ENCODE results near the gene LIM2.
"Not testable (repeated sequence)": the region's sequence is repeated elsewhere in the genome, so short reads cannot be mapped to it uniquely, and the experiment has no call there.

Gene LIM2, protein sequence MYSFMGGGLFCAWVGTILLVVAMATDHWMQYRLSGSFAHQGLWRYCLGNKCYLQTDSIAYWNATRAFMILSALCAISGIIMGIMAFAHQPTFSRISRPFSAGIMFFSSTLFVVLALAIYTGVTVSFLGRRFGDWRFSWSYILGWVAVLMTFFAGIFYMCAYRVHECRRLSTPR

DNA sequence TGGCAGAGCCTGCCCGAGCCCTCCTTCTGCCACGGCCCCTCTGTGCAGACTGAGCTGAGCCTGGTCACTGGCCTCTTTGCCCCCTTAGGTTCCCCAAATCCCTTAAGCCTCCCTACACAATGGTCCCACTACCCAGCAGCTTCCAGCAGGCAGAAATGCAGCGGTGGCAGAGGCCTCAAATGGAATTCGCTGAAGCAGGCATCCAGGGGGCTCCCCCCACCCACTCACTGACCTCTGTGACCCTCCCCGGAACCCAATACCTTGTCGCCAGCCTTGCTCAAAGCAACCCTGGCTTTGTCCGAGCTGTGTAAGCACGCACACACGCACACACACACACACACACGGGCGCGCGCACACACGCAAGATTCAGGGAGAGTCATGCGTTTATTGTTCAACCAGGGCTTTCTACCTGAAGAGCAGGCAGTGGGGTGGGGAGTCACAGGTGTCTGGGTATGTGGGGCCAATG, at the start of gene LIM2:
LIM2 (minus strand) TSS at position 51 of the 466 bp plus-strand sequence. CDS start 531 bp downstream, outside the sequence.
- H2AFZ ChIP-seq (ENCODE audit: low read depth, low read length) = no peak within 1 kb of the TSS
- no peaks in the 10 kb centered on the region for H3K36me3 ChIP-seq (ENCODE audit: insufficient read depth, low read length)
- H3K4me3 ChIP-seq (ENCODE audit: low read length) = no peak within 1 kb of the TSS
- H3K4me1 ChIP-seq (ENCODE audit: insufficient read depth, low read length) = no peaks in the 10 kb centered on the region
- H3K9me3 ChIP-seq (ENCODE audit: low read length) = no peaks in the 10 kb centered on the region
- no peaks in the 10 kb centered on the region for H3K27me3 ChIP-seq (ENCODE audit: insufficient read depth, low read length)

- peaks cover 7% of the 10 kb centered on the region for H3K27me3 ChIP-seq (ENCODE audit: insufficient read depth, low read length)
- H3K4me3 ChIP-seq (ENCODE audit: low read length) = no peak overlapping the region
- H3K9me3 ChIP-seq (ENCODE audit: low read length) = no peaks in the 10 kb centered on the region
- H3K36me3 ChIP-seq (ENCODE audit: insufficient read depth, low read length) = no peaks in the 10 kb centered on the region
- H3K4me1 ChIP-seq (ENCODE audit: insufficient read depth, low read length) = no peaks in the 10 kb centered on the region
- H2AFZ ChIP-seq (ENCODE audit: low read depth, low read length) = no peak overlapping the region
These were observed 46.7 kb upstream of the LIM2 start for GRCh38 chr19:51434456-51434855.

GRCh38 chr19:51433043-51433442, 45.3 kb upstream of the LIM2 start:
- Histone ChIP-seq H3K4me3 (ENCODE audit: low read length) (no peak overlapping the region), H3K36me3 (ENCODE audit: insufficient read depth, low read length) (no peaks in the 10 kb centered on the region), H2AFZ (ENCODE audit: low read depth, low read length) (no peak overlapping the region), H3K27me3 (ENCODE audit: insufficient read depth, low read length) (peaks cover 14% of the 10 kb centered on the region), H3K4me1 (ENCODE audit: insufficient read depth, low read length) (no peaks in the 10 kb centered on the region), H3K9me3 (ENCODE audit: low read length) (no peaks in the 10 kb centered on the region)

DNA sequence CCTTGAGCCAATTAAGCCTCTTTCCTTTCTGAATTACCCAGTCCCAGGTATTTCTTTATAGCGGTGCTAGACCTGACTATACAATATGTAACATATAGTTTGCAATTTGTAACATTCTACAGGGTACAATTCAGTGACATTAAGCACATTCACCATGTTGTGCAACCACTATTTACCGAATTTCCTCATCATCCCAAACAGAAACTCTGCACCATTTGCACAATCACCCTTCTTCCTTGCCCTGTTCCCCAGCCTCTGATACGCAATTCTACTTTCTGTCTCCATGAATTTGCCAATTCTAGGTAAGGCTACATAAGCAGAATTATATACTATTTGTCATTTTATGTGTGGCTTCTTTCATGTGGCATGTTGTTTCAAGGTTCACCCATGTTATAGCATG, 43.4 kb upstream of the LIM2 start:
- no peak overlapping the region for H3K4me3 ChIP-seq (ENCODE audit: low read length)
- peaks cover 11% of the 10 kb centered on the region for H3K27me3 ChIP-seq (ENCODE audit: insufficient read depth, low read length)
- no peak overlapping the region for H2AFZ ChIP-seq (ENCODE audit: low read depth, low read length)
- H3K9me3 ChIP-seq (ENCODE audit: low read length) = no peaks in the 10 kb centered on the region
- H3K4me1 ChIP-seq (ENCODE audit: insufficient read depth, low read length) = no peaks in the 10 kb centered on the region
- no peaks in the 10 kb centered on the region for H3K36me3 ChIP-seq (ENCODE audit: insufficient read depth, low read length)

- no peaks in the 10 kb centered on the region for H3K4me1 ChIP-seq (ENCODE audit: insufficient read depth, low read length)
- H2AFZ ChIP-seq (ENCODE audit: low read depth, low read length) = no peak overlapping the region
- H3K9me3 ChIP-seq (ENCODE audit: low read length) = no peaks in the 10 kb centered on the region
- H3K36me3 ChIP-seq (ENCODE audit: insufficient read depth, low read length) = no peaks in the 10 kb centered on the region
- peaks cover 14% of the 10 kb centered on the region for H3K27me3 ChIP-seq (ENCODE audit: insufficient read depth, low read length)
- H3K4me3 ChIP-seq (ENCODE audit: low read length) = no peak overlapping the region
These were observed 42.4 kb upstream of the LIM2 start for GRCh38 chr19:51430221-51430620.

DNA sequence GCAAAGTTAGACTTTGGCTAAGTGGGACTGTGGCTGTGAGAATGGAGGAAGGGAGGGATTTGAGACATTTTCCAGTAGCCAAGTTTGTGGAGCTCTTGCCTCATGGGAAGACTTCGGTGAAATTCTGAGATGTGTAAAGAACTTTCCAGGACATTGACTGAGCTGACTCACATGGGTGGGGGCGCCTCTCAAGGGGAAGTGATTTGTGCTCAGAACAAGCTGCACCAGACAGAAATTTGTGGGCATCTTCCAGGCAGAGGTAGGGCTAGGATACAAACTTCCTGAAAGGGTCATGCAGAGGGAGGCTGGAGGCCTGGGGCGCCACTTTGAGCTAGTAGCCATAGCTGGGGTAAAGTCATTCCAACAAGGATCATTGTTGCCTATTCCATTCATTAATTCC, 39.4 kb upstream of the LIM2 start:
- Histone ChIP-seq H3K36me3 (ENCODE audit: insufficient read depth, low read length) (no peaks in the 10 kb centered on the region), H3K27me3 (ENCODE audit: insufficient read depth, low read length) (peaks cover 14% of the 10 kb centered on the region), H3K4me1 (ENCODE audit: insufficient read depth, low read length) (no peaks in the 10 kb centered on the region), H2AFZ (ENCODE audit: low read depth, low read length) (no peak overlapping the region), H3K4me3 (ENCODE audit: low read length) (no peak overlapping the region), H3K9me3 (ENCODE audit: low read length) (no peaks in the 10 kb centered on the region)

GRCh38 chr19:51422053-51422448, 34.3 kb upstream of the LIM2 start:
- no peaks in the 10 kb centered on the region for H3K36me3 ChIP-seq (ENCODE audit: insufficient read depth, low read length)
- no peak overlapping the region for H3K4me3 ChIP-seq (ENCODE audit: low read length)
- H3K4me1 ChIP-seq (ENCODE audit: insufficient read depth, low read length) = no peaks in the 10 kb centered on the region
- H2AFZ ChIP-seq (ENCODE audit: low read depth, low read length) = no peak overlapping the region
- H3K27me3 ChIP-seq (ENCODE audit: insufficient read depth, low read length) = peaks cover 5% of the 10 kb centered on the region
- no peaks in the 10 kb centered on the region for H3K9me3 ChIP-seq (ENCODE audit: low read length)

DNA sequence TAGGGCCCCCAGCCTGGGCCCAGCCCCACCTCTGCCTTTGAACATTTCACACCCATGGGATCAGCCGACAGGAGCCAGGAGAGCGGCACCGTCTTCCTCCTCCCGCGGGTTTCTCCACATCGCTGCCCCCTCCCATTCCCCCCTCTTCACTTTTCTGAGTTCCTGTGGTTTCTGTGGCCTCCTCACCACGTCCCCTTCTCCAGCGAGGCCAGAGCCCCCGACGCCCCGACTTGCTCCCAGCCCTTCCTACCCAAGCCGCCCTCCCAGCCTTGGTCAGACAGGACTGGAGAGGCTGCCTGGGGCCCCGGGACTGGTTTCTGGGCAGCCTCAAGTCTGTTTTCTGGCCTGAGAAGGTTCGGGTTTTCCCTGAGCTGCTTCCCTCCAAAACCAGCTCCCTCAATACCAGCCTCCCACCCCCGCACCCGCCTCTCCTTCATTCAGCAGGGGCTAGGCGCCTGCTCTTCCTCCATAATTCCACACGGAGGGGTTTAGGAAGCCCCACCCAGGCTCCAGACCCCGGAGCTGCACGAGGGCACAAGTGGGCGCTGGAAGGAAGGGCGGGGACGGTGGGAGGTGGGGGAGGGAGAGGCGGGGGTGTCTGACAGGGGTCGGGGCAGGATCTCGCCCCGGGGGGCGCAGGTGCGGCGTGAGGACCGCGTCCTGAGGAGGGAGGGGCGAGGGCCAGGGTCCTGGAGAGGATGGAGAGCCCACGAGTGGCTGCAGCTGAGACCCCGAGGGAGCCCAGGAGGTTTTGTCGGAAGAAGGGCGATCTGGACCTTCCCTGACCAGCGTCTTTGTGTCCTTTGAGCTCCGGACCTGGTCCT, 33.7 kb upstream of the LIM2 start:
- H3K4me3 ChIP-seq (ENCODE audit: low read length) = no peak overlapping the region
- H3K9me3 ChIP-seq (ENCODE audit: low read length) = no peaks in the 10 kb centered on the region
- H3K36me3 ChIP-seq (ENCODE audit: insufficient read depth, low read length) = no peaks in the 10 kb centered on the region
- H3K27me3 ChIP-seq (ENCODE audit: insufficient read depth, low read length) = peaks cover 4% of the 10 kb centered on the region
- H2AFZ ChIP-seq (ENCODE audit: low read depth, low read length) = no peak overlapping the region
- H3K4me1 ChIP-seq (ENCODE audit: insufficient read depth, low read length) = no peaks in the 10 kb centered on the region

DNA sequence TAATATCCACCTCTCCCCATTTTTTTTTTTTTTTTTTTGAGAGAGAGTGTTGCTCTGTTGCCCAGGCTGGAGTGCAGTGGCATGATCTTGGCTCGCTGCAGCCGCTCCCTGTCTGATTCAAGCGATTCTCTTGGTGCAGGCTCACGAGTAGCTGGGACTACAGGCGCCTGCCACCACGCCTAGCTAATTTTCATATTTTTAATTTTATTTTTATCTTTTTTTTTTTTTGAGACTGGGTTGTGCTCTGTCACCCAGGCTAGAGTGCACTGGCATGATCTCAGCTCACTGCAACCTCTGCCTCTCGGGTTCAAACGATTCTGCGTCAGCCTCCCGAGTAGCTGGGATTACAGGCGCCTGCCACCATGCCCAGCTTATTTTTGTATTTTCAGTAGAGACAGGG, 32.7 kb upstream of the LIM2 start:
- not testable (repeated sequence) for H3K9me3 ChIP-seq (ENCODE audit: low read length); H3K36me3 ChIP-seq (ENCODE audit: insufficient read depth, low read length); H3K4me1 ChIP-seq (ENCODE audit: insufficient read depth, low read length); H3K4me3 ChIP-seq (ENCODE audit: low read length); H3K27me3 ChIP-seq (ENCODE audit: insufficient read depth, low read length); H2AFZ ChIP-seq (ENCODE audit: low read depth, low read length)

- Histone ChIP-seq H3K27me3 (ENCODE audit: insufficient read depth, low read length) (no peaks in the 10 kb centered on the region), H3K4me1 (ENCODE audit: insufficient read depth, low read length) (no peaks in the 10 kb centered on the region), H3K36me3 (ENCODE audit: insufficient read depth, low read length) (no peaks in the 10 kb centered on the region), H3K4me3 (ENCODE audit: low read length) (no peak overlapping the region), H2AFZ (ENCODE audit: low read depth, low read length) (no peak overlapping the region), H3K9me3 (ENCODE audit: low read length) (no peaks in the 10 kb centered on the region)
These were observed 30.9 kb upstream of the LIM2 start for GRCh38 chr19:51418707-51419106.

DNA sequence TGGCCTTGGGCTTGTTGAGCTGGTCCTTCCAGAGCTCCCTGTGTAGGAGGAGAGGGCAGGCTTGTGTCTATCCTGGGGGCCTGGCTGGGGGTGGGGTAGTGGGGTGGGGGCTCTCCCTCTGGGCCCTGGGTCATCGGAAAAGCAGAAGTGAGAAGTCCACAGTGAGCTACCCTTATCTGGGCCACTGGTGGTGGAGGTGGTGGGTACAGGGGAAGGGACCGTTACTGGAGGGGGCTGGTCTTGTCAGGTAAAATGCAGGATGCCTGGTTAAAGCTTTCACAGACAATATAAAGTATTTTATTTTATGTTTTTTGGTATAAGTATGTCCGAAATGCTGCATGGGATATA, 30.0 kb upstream of the LIM2 start:
- Histone ChIP-seq H3K4me3 (ENCODE audit: low read length) (no peak overlapping the region), H3K27me3 (ENCODE audit: insufficient read depth, low read length) (no peaks in the 10 kb centered on the region), H3K36me3 (ENCODE audit: insufficient read depth, low read length) (no peaks in the 10 kb centered on the region), H3K9me3 (ENCODE audit: low read length) (no peaks in the 10 kb centered on the region), H2AFZ (ENCODE audit: low read depth, low read length) (no peak overlapping the region), H3K4me1 (ENCODE audit: insufficient read depth, low read length) (no peaks in the 10 kb centered on the region)

GRCh38 chr19:51417107-51417809, 29.5 kb upstream of the LIM2 start, which contains the start of gene SIGLEC10:
Gene SIGLEC10 (minus strand): TSS chr19:51417642. CDS start chr19:51417581, 61 bp downstream.
- H3K9me3 ChIP-seq (ENCODE audit: low read length) = no peaks in the 10 kb centered on the region
- no peaks in the 10 kb centered on the region for H3K4me1 ChIP-seq (ENCODE audit: insufficient read depth, low read length)
- H2AFZ ChIP-seq (ENCODE audit: low read depth, low read length) = no peak within 1 kb of the TSS
- H3K36me3 ChIP-seq (ENCODE audit: insufficient read depth, low read length) = no peaks in the 10 kb centered on the region
- H3K4me3 ChIP-seq (ENCODE audit: low read length) = no peak within 1 kb of the TSS
- H3K27me3 ChIP-seq (ENCODE audit: insufficient read depth, low read length) = no peaks in the 10 kb centered on the region

GRCh38 chr19:51416422-51416821, 28.6 kb upstream of the LIM2 start:
- not testable (repeated sequence) for H3K4me3 ChIP-seq (ENCODE audit: low read length); H2AFZ ChIP-seq (ENCODE audit: low read depth, low read length); H3K4me1 ChIP-seq (ENCODE audit: insufficient read depth, low read length); H3K9me3 ChIP-seq (ENCODE audit: low read length); H3K27me3 ChIP-seq (ENCODE audit: insufficient read depth, low read length); H3K36me3 ChIP-seq (ENCODE audit: insufficient read depth, low read length)

Data from neuron (in vitro differentiated cells).